Endodermal cell (in vitro differentiated cells): ENCODE data around the gene GSC2. TPM values are rescaled to one million over a fixed set of nuclear protein-coding genes. Genes with fewer than 3 reads are reported as not detected.
"Not testable (repeated sequence)": the region's sequence is repeated elsewhere in the genome, so short reads cannot be mapped to it uniquely, and the experiment has no call there.

ENCODE experiments used
- DNase-seq: peaks from one replicate; pipeline ENCODE4 v3.0.0-alpha.2; 2017
- H3K27ac ChIP-seq: 2 replicates; pipeline ENCODE4 v1.5.1; 2013; ENCODE audit warnings: mild to moderate bottlenecking, low read depth, low read length, moderate library complexity
- H3K27me3 ChIP-seq: 2 replicates; pipeline ENCODE4 v1.6.1; 2013; ENCODE audit warnings: mild to moderate bottlenecking, low read length, moderate library complexity; ENCODE audit not compliant: insufficient read depth, control insufficient read depth, poor library complexity, severe bottlenecking
- H3K36me3 ChIP-seq: 2 replicates; pipeline ENCODE4 v1.7.0; 2013; ENCODE audit warnings: mild to moderate bottlenecking, low read length, moderate library complexity; ENCODE audit not compliant: control insufficient read depth, insufficient read depth
- H3K4me1 ChIP-seq: one replicate; pipeline ENCODE4 v1.7.0; 2013; ENCODE audit warnings: low read length; ENCODE audit not compliant: control insufficient read depth, insufficient read depth
- H3K4me3 ChIP-seq: 2 replicates; pipeline ENCODE4 v1.5.1; 2013; ENCODE audit warnings: mild to moderate bottlenecking, low read length, moderate library complexity
- H3K9ac ChIP-seq: 2 replicates; pipeline ENCODE4 v1.6.1; 2013; ENCODE audit warnings: mild to moderate bottlenecking, low read length, moderate library complexity; ENCODE audit not compliant: poor library complexity, severe bottlenecking; ENCODE audit errors: extremely low read depth
- H3K9me3 ChIP-seq: 2 replicates; pipeline ENCODE4 v1.6.1; 2013; ENCODE audit warnings: mild to moderate bottlenecking, low read length, moderate library complexity; ENCODE audit not compliant: control insufficient read depth
- H3K27ac Mint-ChIP-seq: 2 replicates; pipeline ENCODE4 v1.8.0; 2020; ENCODE audit warnings: mixed read lengths
- H3K27me3 Mint-ChIP-seq: 2 replicates; pipeline ENCODE4 v1.8.0; 2021; ENCODE audit warnings: mild to moderate bottlenecking, mixed read lengths; ENCODE audit not compliant: insufficient read depth
- H3K36me3 Mint-ChIP-seq: 2 replicates; pipeline ENCODE4 v1.8.0; 2020; ENCODE audit warnings: low read depth, mixed read lengths
- H3K4me1 Mint-ChIP-seq: 2 replicates; pipeline ENCODE4 v1.8.0; 2020; ENCODE audit warnings: mixed read lengths
- H3K4me3 Mint-ChIP-seq: 2 replicates; pipeline ENCODE4 v1.8.0; 2020; ENCODE audit warnings: mild to moderate bottlenecking, moderate library complexity, mixed read lengths
- H3K9me3 Mint-ChIP-seq: 2 replicates; pipeline ENCODE4 v1.8.0; 2020; ENCODE audit warnings: mild to moderate bottlenecking, mixed read lengths
- WGBS, 2 experiments: methylation state at CpG; one replicate each; pipeline versions ENCODE4 v1.1.5 to v1.1.7; 2013; ENCODE audit warnings: missing lambda C conversion rate in 2 of 2, mixed read lengths in 1 of 2; ENCODE audit not compliant: insufficient coverage in 1 of 2, insufficient read length in 1 of 2; 5-methylcytosine and 5-hydroxymethylcytosine counted together
- total RNA-seq, 2 donors: library from RNA; stranded (reverse); fragmentation: NEBNext Ultra II Directional in 1 of 2; extraction: Animal tissue kit (Norgen Biotek cat#: 25700) in 1 of 2; gene quantifications; 2 replicates in 1 of 2; 3 replicates in 1 of 2; pipeline ENCODE4 v1.2.1, GENCODE V29; 2021
- TF ChIP-seq, protein P1 (sequence below): fragments of 200-600 bp; sonication (generic); conservative IDR thresholded peaks from 2 replicates; pipeline ENCODE4 v1.5.0; 2021; ENCODE audit warnings: antibody characterized with exemption, mild to moderate bottlenecking

The GSC2 gene
- total RNA-seq, 2 donors from 2014 or later = not detected

GRCh38 chr22:19164425-19164824 lies 14.3 kb upstream of the GSC2 start:
- no peaks in the 10 kb centered on the region for H3K36me3 ChIP-seq
- H3K9me3 ChIP-seq = peaks cover 7% of the 10 kb centered on the region
- TF ChIP-seq, protein P1, sequence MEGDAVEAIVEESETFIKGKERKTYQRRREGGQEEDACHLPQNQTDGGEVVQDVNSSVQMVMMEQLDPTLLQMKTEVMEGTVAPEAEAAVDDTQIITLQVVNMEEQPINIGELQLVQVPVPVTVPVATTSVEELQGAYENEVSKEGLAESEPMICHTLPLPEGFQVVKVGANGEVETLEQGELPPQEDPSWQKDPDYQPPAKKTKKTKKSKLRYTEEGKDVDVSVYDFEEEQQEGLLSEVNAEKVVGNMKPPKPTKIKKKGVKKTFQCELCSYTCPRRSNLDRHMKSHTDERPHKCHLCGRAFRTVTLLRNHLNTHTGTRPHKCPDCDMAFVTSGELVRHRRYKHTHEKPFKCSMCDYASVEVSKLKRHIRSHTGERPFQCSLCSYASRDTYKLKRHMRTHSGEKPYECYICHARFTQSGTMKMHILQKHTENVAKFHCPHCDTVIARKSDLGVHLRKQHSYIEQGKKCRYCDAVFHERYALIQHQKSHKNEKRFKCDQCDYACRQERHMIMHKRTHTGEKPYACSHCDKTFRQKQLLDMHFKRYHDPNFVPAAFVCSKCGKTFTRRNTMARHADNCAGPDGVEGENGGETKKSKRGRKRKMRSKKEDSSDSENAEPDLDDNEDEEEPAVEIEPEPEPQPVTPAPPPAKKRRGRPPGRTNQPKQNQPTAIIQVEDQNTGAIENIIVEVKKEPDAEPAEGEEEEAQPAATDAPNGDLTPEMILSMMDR = no peak
- Mint-ChIP-seq H3K27ac (no peak overlapping the region), H3K4me3 (no peak overlapping the region), H3K36me3 (no peaks in the 10 kb centered on the region), H3K27me3 (peaks cover 93% of the 10 kb centered on the region), H3K4me1 (peaks cover 9% of the 10 kb centered on the region), H3K9me3 (peaks cover 5% of the 10 kb centered on the region)
- no peaks in the 10 kb centered on the region for H3K4me1 ChIP-seq
- H3K27me3 ChIP-seq = peaks cover 97% of the 10 kb centered on the region
- no peak overlapping the region for H3K4me3 ChIP-seq
- no peak overlapping the region for H3K9ac ChIP-seq
- 88 to 92% methylated on average over 3 to 6 of the region's 6 CpGs for WGBS, 2 experiments
- no peak for DNase-seq
- no peak overlapping the region for H3K27ac ChIP-seq

DNA sequence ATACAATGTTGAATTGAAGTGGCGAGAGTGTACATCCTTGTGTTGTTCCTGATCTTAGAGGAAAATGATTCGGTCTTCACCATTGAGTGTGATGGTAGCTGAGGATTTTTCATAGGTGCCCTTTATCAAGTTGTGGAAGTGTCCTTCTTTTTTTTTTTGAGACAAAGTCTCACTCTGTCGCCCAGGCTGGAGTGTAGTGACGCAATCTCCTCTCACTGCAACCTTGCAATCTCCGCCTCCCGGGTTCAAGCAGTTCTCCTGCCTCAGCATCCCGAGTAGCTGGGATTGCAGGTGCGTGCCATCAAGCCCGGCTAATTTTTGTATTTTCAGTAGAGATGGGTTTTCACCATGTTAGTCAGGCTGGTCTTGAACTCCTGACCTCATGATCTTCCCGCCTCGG lies 8.6 kb upstream of the GSC2 start:
- peaks cover 90% of the 10 kb centered on the region for H3K27me3 Mint-ChIP-seq
- not testable (repeated sequence) for H3K4me3 Mint-ChIP-seq, H3K4me3 ChIP-seq, H3K27ac ChIP-seq, DNase-seq, H3K9me3 Mint-ChIP-seq, H3K9me3 ChIP-seq, H3K36me3 Mint-ChIP-seq, H3K4me1 Mint-ChIP-seq, H3K36me3 ChIP-seq, H3K4me1 ChIP-seq, H3K9ac ChIP-seq, H3K27ac Mint-ChIP-seq
- WGBS, 2 experiments = 92 to 95% methylated on average over 11 of the region's 11 CpGs
- H3K27me3 ChIP-seq = peaks cover 93% of the 10 kb centered on the region

- DNase-seq, H3K27ac Mint-ChIP-seq, H3K4me1 ChIP-seq, H3K36me3 Mint-ChIP-seq, H3K4me3 ChIP-seq, H3K9ac ChIP-seq, H3K9me3 Mint-ChIP-seq, H3K4me3 Mint-ChIP-seq, H3K27ac ChIP-seq, H3K36me3 ChIP-seq, H3K9me3 ChIP-seq, H3K4me1 Mint-ChIP-seq: not testable (repeated sequence)
- H3K27me3 Mint-ChIP-seq = peaks cover 94% of the 10 kb centered on the region
- WGBS, 2 experiments = 91 to 92% methylated on average over 8 to 9 of the region's 9 CpGs
- H3K27me3 ChIP-seq = peaks cover 93% of the 10 kb centered on the region
Measured at GRCh38 chr22:19156109-19156508, 6.0 kb upstream of the GSC2 start.

DNA sequence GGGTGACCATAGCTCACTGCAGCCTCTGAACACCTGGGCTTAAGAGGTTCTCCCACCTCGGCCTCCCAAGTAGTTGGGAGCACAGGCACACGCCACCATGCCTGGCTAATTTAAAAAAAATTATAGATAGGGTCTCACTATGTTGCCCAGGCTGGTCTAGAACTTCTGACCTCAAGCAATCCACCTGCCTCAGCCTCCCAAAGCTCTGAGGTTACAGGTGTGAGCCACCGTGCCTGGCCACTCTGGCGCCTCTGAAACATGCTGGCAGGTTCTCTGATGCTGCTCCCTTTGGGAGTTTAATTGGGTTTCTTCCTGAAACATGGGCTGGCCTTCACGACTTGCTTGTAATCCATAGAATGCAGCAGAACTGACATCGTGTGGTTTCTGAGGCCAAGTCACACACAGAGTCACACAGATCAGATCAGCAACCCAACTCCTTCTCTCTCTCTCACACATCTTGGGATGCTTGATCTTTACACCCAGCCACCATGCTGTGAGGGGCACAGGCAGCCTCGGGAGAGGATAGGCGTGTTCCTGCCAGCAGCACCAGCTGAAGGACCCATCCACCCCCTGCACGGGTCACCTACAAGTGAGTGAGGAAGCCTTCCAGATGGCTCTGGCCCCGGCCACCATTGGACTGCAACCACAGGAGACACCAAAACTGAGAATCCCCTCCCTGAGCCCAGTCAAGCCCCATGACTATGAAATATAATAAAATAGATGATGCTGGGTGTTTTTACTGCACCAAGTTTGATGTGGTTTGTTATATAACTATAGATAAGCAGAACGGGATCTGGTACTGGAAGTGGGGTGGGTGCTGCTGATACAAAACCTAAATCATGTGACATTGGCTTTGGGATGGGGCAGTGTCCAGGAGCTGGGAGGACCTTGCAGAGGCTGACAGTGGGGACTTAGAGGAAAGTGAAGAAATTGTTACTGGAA lies 3.1 kb upstream of the GSC2 start:
- peaks cover 92% of the 10 kb centered on the region for H3K27me3 ChIP-seq
- H3K4me1 ChIP-seq = no peaks in the 10 kb centered on the region
- no peaks in the 10 kb centered on the region for H3K36me3 ChIP-seq
- WGBS, 2 experiments = 77 to 81% methylated on average over 7 to 11 of the region's 11 CpGs
- H3K4me3 ChIP-seq = no peak overlapping the region
- no peak overlapping the region for H3K9ac ChIP-seq
- TF ChIP-seq, protein P1 = no peak
- Mint-ChIP-seq H3K27me3 (peaks cover 88% of the 10 kb centered on the region), H3K4me3 (no peak overlapping the region), H3K27ac (no peak overlapping the region), H3K9me3 (peaks cover 12% of the 10 kb centered on the region), H3K36me3 (no peaks in the 10 kb centered on the region), H3K4me1 (peaks cover 3% of the 10 kb centered on the region)
- DNase-seq = no peak
- H3K27ac ChIP-seq = no peak overlapping the region
- H3K9me3 ChIP-seq = peaks cover 8% of the 10 kb centered on the region
